ENCODE results near the gene CPEB4.

GRCh38 chr5:173885475-173886010, 2.6 kb upstream of the CPEB4 start:
- no peak for TF ChIP-seq MYC (IDR thresholded peaks at IDR 0.05; ENCODE audit: low read depth, low read length)
- no peak for TF ChIP-seq JUN (IDR thresholded peaks at IDR 0.05; ENCODE audit: borderline replicate concordance, insufficient read depth, insufficient read length, low read depth)
- TF ChIP-seq, protein P1, sequence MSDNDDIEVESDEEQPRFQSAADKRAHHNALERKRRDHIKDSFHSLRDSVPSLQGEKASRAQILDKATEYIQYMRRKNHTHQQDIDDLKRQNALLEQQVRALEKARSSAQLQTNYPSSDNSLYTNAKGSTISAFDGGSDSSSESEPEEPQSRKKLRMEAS (IDR thresholded peaks at IDR 0.05; ENCODE audit: insufficient read depth, insufficient read length) = no peak
- TF ChIP-seq, protein P2, sequence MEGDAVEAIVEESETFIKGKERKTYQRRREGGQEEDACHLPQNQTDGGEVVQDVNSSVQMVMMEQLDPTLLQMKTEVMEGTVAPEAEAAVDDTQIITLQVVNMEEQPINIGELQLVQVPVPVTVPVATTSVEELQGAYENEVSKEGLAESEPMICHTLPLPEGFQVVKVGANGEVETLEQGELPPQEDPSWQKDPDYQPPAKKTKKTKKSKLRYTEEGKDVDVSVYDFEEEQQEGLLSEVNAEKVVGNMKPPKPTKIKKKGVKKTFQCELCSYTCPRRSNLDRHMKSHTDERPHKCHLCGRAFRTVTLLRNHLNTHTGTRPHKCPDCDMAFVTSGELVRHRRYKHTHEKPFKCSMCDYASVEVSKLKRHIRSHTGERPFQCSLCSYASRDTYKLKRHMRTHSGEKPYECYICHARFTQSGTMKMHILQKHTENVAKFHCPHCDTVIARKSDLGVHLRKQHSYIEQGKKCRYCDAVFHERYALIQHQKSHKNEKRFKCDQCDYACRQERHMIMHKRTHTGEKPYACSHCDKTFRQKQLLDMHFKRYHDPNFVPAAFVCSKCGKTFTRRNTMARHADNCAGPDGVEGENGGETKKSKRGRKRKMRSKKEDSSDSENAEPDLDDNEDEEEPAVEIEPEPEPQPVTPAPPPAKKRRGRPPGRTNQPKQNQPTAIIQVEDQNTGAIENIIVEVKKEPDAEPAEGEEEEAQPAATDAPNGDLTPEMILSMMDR (IDR thresholded peaks at IDR 0.05; ENCODE audit: extremely low read depth in 1 of 2, insufficient read depth in 1 of 2, low read depth in 1 of 2, low read length in 2 of 2) = no peak
- no peak for TF ChIP-seq POLR2AphosphoS5 (IDR thresholded peaks at IDR 0.05; ENCODE audit: insufficient read depth, low read depth, low read length)
- peak; percentile 61 for TF ChIP-seq GATA2 (IDR thresholded peaks at IDR 0.05; ENCODE audit: insufficient read depth, insufficient read length, low read depth, low read length)
- no peak for TF ChIP-seq POLR2A (IDR thresholded peaks at IDR 0.05; ENCODE audit: low read depth, low read length)
- TF ChIP-seq EZH2 (IDR thresholded peaks at IDR 0.05; ENCODE audit: borderline replicate concordance, low read depth, low read length, severe bottlenecking) = no peak

Data from endothelial cell of umbilical vein (primary cell).